HEK293 (cell line): ENCODE data around the gene KIAA1614.

Experiments used
- CTCF ChIA-PET: fragments of 350-600 bp; formaldehyde crosslinking; extraction: SDS; loops from one replicate; lab custom pipeline; 2021; ENCODE audit warnings: antibody characterized with exemption; lab: Yijun Ruan, JAX
- POLR2A ChIA-PET: fragments of 300-600 bp; formaldehyde crosslinking; extraction: SDS; loops from one replicate; lab custom pipeline; 2020; ENCODE audit warnings: antibody characterized with exemption, inconsistent platforms; lab: Yijun Ruan, JAX
- H3K27ac ChIP-seq: fragments of 200-500 bp; sonication (Bioruptor generic); 2 replicates; pipeline ENCODE4 v1.5.1; 2014; ENCODE audit warnings: low read depth, low read length, control low read depth, inconsistent platforms; ENCODE audit errors: extremely low read depth
- H3K36me3 ChIP-seq, 2 experiments: fragments of 200-500 bp in 1 of 2; sonication (Bioruptor generic) in 1 of 2; 1 replicate in 1 of 2; 2 replicates in 1 of 2; pipeline ENCODE4 v1.5.1; 2014 to 2017; ENCODE audit warnings: inconsistent platforms in 2 of 2, low read length in 2 of 2; ENCODE audit not compliant: control insufficient read depth in 2 of 2, insufficient read depth in 1 of 2
- H3K4me1 ChIP-seq: fragments of 200-500 bp; sonication (Bioruptor generic); 2 replicates; pipeline ENCODE4 v1.5.1; 2014; ENCODE audit warnings: mild to moderate bottlenecking, low read length, inconsistent platforms; ENCODE audit not compliant: control insufficient read depth, insufficient read depth
- H3K4me3 ChIP-seq: 2 replicates; pipeline ENCODE4 v1.5.1; 2011; ENCODE audit warnings: low read depth, mild to moderate bottlenecking, control low read depth, low read length, moderate library complexity
- H3K9me3 ChIP-seq: fragments of 200-500 bp; sonication (Bioruptor generic); 2 replicates; pipeline ENCODE4 v1.5.1; 2014; ENCODE audit warnings: low read depth, low read length, inconsistent platforms; ENCODE audit not compliant: control insufficient read depth, insufficient read depth
- PRDM10 ChIP-seq: fragments of 450-650 bp; formaldehyde crosslinking; IDR thresholded peaks from 2 replicates; pipeline ENCODE4 v1.5.1; 2016; ENCODE audit warnings: missing biosample characterization, missing genetic modification characterization
- SP2 ChIP-seq: fragments of 450-650 bp; formaldehyde crosslinking; IDR thresholded peaks from 2 replicates; pipeline ENCODE4 v1.5.1; 2016; ENCODE audit warnings: missing biosample characterization, missing genetic modification characterization
- TRIM28 ChIP-seq: IDR thresholded peaks from 2 replicates; pipeline ENCODE4 v1.6.1; 2011; ENCODE audit warnings: low read length, control low read depth, borderline replicate concordance
- ZFHX2 ChIP-seq: fragments of 450-650 bp; formaldehyde crosslinking; conservative IDR thresholded peaks from 2 replicates; pipeline ENCODE4 v1.5.1; 2016; ENCODE audit warnings: missing biosample characterization, missing genetic modification characterization
- ZFP41 ChIP-seq: fragments of 450-650 bp; formaldehyde crosslinking; IDR thresholded peaks from 2 replicates; pipeline ENCODE4 v1.5.1; 2016; ENCODE audit warnings: missing biosample characterization, missing genetic modification characterization, borderline replicate concordance
- ZNF239 ChIP-seq: fragments of 450-650 bp; formaldehyde crosslinking; IDR thresholded peaks from 2 replicates; pipeline ENCODE4 v1.5.1; 2016; ENCODE audit warnings: missing biosample characterization, missing genetic modification characterization
- ZNF37A ChIP-seq: fragments of 450-650 bp; IDR thresholded peaks from 2 replicates; pipeline ENCODE4 v1.5.1; 2018; ENCODE audit warnings: missing biosample characterization, missing genetic modification characterization
- ZNF514 ChIP-seq: fragments of 450-650 bp; formaldehyde crosslinking; IDR thresholded peaks from 2 replicates; pipeline ENCODE4 v1.5.1; 2016; ENCODE audit warnings: missing biosample characterization, missing genetic modification characterization
- ZNF544 ChIP-seq: fragments of 450-650 bp; formaldehyde crosslinking; IDR thresholded peaks from 2 replicates; pipeline ENCODE4 v1.5.0; 2017; ENCODE audit warnings: missing biosample characterization, missing genetic modification characterization
- ZNF549 ChIP-seq: fragments of 450-650 bp; IDR thresholded peaks from 2 replicates; pipeline ENCODE4 v1.5.1; 2018; ENCODE audit warnings: missing biosample characterization, missing genetic modification characterization, mild to moderate bottlenecking, inconsistent platforms, moderate library complexity
- ZNF560 ChIP-seq: fragments of 450-650 bp; formaldehyde crosslinking; IDR thresholded peaks from 2 replicates; pipeline ENCODE4 v1.5.1; 2017; ENCODE audit warnings: missing biosample characterization, missing genetic modification characterization, borderline replicate concordance
- ZNF585B ChIP-seq: fragments of 450-650 bp; formaldehyde crosslinking; IDR thresholded peaks from 2 replicates; pipeline ENCODE4 v1.5.1; 2016; ENCODE audit warnings: missing biosample characterization, missing genetic modification characterization
- TF ChIP-seq, protein P1 (sequence below): fragments of 450-650 bp; formaldehyde crosslinking; conservative IDR thresholded peaks from 2 replicates; pipeline ENCODE4 v1.5.1; 2016; ENCODE audit warnings: low read depth, missing biosample characterization, missing genetic modification characterization

KIAA1614 gene

GRCh38 chr1:180937624-180938225, 25.0 kb downstream of the KIAA1614 start:
- Histone ChIP-seq H3K4me1 (no peaks in the 10 kb centered on the region), H3K27ac (no peak overlapping the region), H3K36me3 (no peaks in the 10 kb centered on the region), H3K9me3 (no peaks in the 10 kb centered on the region), H3K4me3 (no peak overlapping the region)
- POLR2A ChIA-PET = interaction anchor here (0.6 kb wide), 1 partner anchor 1860 kb away, joined by 4 read pairs; no protein-coding TSS in a partner anchor
- no peak for TF ChIP-seq SP2 (tag by site-specific recombination)
- CTCF ChIA-PET = no interaction called here

GRCh38 chr1:180939073-180939710, 26.5 kb downstream of the KIAA1614 start:
- H3K4me3 ChIP-seq = no peak overlapping the region
- POLR2A ChIA-PET = no interaction called here
- TF ChIP-seq PRDM10 (tag by site-specific recombination) (peak; percentile 60; the same call in 1 of the 2 replicates), ZFHX2 (tag by site-specific recombination) (no peak)
- TF ChIP-seq, all 188 proteins: peak for 1
- Histone ChIP-seq H3K36me3 (no peaks in the 10 kb centered on the region), H3K4me1 (no peaks in the 10 kb centered on the region), H3K9me3 (no peaks in the 10 kb centered on the region), H3K27ac (no peak overlapping the region)
- CTCF ChIA-PET = interaction anchor here (1.4 kb wide), 1 partner anchor 203 kb away, joined by 3 read pairs; no protein-coding TSS in a partner anchor

GRCh38 chr1:180939711-180940103, 27.0 kb downstream of the KIAA1614 start:
- TF ChIP-seq, protein P1, sequence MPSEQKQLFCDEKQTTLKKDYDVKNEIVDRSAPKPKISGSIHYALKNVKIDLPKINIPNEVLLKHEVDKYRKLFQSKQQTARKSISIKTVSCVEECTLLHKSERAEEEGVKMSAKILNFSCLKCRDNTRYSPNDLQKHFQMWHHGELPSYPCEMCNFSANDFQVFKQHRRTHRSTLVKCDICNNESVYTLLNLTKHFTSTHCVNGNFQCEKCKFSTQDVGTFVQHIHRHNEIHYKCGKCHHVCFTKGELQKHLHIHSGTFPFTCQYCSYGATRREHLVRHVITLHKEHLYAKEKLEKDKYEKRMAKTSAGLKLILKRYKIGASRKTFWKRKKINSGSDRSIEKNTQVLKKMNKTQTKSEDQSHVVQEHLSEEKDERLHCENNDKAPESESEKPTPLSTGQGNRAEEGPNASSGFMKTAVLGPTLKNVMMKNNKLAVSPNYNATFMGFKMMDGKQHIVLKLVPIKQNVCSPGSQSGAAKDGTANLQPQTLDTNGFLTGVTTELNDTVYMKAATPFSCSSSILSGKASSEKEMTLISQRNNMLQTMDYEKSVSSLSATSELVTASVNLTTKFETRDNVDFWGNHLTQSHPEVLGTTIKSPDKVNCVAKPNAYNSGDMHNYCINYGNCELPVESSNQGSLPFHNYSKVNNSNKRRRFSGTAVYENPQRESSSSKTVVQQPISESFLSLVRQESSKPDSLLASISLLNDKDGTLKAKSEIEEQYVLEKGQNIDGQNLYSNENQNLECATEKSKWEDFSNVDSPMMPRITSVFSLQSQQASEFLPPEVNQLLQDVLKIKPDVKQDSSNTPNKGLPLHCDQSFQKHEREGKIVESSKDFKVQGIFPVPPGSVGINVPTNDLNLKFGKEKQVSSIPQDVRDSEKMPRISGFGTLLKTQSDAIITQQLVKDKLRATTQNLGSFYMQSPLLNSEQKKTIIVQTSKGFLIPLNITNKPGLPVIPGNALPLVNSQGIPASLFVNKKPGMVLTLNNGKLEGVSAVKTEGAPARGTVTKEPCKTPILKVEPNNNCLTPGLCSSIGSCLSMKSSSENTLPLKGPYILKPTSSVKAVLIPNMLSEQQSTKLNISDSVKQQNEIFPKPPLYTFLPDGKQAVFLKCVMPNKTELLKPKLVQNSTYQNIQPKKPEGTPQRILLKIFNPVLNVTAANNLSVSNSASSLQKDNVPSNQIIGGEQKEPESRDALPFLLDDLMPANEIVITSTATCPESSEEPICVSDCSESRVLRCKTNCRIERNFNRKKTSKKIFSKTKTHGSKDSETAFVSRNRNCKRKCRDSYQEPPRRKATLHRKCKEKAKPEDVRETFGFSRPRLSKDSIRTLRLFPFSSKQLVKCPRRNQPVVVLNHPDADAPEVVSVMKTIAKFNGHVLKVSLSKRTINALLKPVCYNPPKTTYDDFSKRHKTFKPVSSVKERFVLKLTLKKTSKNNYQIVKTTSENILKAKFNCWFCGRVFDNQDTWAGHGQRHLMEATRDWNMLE (tag by site-specific recombination) = no peak
- TF ChIP-seq ZNF514 (tag by site-specific recombination) = no peak
- TF ChIP-seq ZNF544 (tag by site-specific recombination) = no peak
- no peak for TF ChIP-seq TRIM28
- no peak for TF ChIP-seq ZNF585B (tag by site-specific recombination)
- no peak for TF ChIP-seq ZNF37A (tag by site-specific recombination)
- no peak for TF ChIP-seq ZNF549
- no peak for TF ChIP-seq ZNF560
- no peak for TF ChIP-seq ZFP41 (tag by site-specific recombination)
- TF ChIP-seq SP2 (tag by site-specific recombination) = no peak
- TF ChIP-seq ZNF239 (tag by site-specific recombination) = no peak
- CTCF ChIA-PET = interaction anchor here (1.4 kb wide), 1 partner anchor 203 kb away, joined by 3 read pairs; no protein-coding TSS in a partner anchor
- Histone ChIP-seq H3K27ac (no peak overlapping the region), H3K9me3 (no peaks in the 10 kb centered on the region), H3K4me1 (no peaks in the 10 kb centered on the region), H3K4me3 (no peak overlapping the region), H3K36me3 (no peaks in the 10 kb centered on the region)
- POLR2A ChIA-PET = no interaction called here
